ENCODE results near the gene SERPINI1.

GRCh38 chr3:167729591-167729990 lies 5.9 kb upstream of the SERPINI1 start:
- TF ChIP-seq, protein P1, sequence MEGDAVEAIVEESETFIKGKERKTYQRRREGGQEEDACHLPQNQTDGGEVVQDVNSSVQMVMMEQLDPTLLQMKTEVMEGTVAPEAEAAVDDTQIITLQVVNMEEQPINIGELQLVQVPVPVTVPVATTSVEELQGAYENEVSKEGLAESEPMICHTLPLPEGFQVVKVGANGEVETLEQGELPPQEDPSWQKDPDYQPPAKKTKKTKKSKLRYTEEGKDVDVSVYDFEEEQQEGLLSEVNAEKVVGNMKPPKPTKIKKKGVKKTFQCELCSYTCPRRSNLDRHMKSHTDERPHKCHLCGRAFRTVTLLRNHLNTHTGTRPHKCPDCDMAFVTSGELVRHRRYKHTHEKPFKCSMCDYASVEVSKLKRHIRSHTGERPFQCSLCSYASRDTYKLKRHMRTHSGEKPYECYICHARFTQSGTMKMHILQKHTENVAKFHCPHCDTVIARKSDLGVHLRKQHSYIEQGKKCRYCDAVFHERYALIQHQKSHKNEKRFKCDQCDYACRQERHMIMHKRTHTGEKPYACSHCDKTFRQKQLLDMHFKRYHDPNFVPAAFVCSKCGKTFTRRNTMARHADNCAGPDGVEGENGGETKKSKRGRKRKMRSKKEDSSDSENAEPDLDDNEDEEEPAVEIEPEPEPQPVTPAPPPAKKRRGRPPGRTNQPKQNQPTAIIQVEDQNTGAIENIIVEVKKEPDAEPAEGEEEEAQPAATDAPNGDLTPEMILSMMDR (IDR thresholded peaks at IDR 0.05) = no peak
- no peak for TF ChIP-seq POLR2A (IDR thresholded peaks at IDR 0.05)
